Esophagus muscularis mucosa (tissue), 4 donors: ENCODE results near the gene CDK19. TPM values are rescaled to one million over a fixed set of nuclear protein-coding genes. Genes with fewer than 3 reads are reported as not detected.

ENCODE experiments used
- DNase-seq: peaks from one replicate; pipeline ENCODE4 v3.0.0-alpha.2; 2017; ENCODE audit errors: extremely low spot score
- H3K27ac ChIP-seq, 4 donors: fragments of 200-600 bp; sonication (generic); replicated peaks in 1 of 4; 1 replicate in 3 of 4; 2 replicates in 1 of 4; pipeline ENCODE4 v1.5.1; 2016 to 2019; ENCODE audit warnings: mild to moderate bottlenecking in 1 of 4
- H3K27me3 ChIP-seq, 4 donors: fragments of 200-600 bp; sonication (generic); one replicate each; pipeline versions ENCODE4 v1.5.1 to v1.6.0; 2016 to 2019
- H3K36me3 ChIP-seq, 4 donors: fragments of 200-600 bp; sonication (generic); one replicate each; pipeline ENCODE4 v1.5.1; 2016 to 2019
- H3K4me1 ChIP-seq, 4 donors: fragments of 200-600 bp; sonication (generic); one replicate each; pipeline ENCODE4 v1.5.1; 2016 to 2019
- H3K4me3 ChIP-seq, 4 donors: fragments of 200-600 bp; sonication (generic); 1 replicate in 2 of 4; 2 replicates in 2 of 4; pipeline ENCODE4 v1.5.1; 2016 to 2019; ENCODE audit warnings: mild to moderate bottlenecking in 4 of 4, moderate library complexity in 1 of 4
- H3K9me3 ChIP-seq, 4 donors: fragments of 200-600 bp; sonication (generic); 1 replicate in 3 of 4; 2 replicates in 1 of 4; pipeline ENCODE4 v1.5.1; 2016 to 2019
- EP300 ChIP-seq: sonication (generic); formaldehyde crosslinking; IDR thresholded peaks from one replicate; pipeline ENCODE4 v1.6.1; 2017; ENCODE audit warnings: antibody characterized with exemption
- POLR2A ChIP-seq: fragments of 450-650 bp; IDR thresholded peaks from one replicate; pipeline ENCODE4 v1.6.1; 2017; ENCODE audit warnings: antibody characterized with exemption, moderate library complexity, mild to moderate bottlenecking, low read depth
- POLR2AphosphoS5 ChIP-seq, 2 donors: sonication (generic); formaldehyde crosslinking; IDR thresholded peaks; one replicate each; pipeline ENCODE4 v1.6.1; 2017; ENCODE audit warnings: antibody characterized with exemption in 2 of 2
- WGBS: methylation state at CpG from one replicate; pipeline ENCODE4 v1.1.5; 2018; 5-methylcytosine and 5-hydroxymethylcytosine counted together
- intact Hi-C: fragments of 100-400 bp; cut with DNase I; formaldehyde crosslinking; loops from one replicate; pipeline ENCODE4 v1.15.1; 2023
- total RNA-seq, 4 donors: library from RNA; depleted of rRNA; stranded (reverse); fragments of >200 nt; gene quantifications; one replicate each; pipeline versions ENCODE4 v1.1.0 to v1.2.1, GENCODE V29; 2016
- TF ChIP-seq, protein P1 (sequence below), 3 experiments: fragments of 200-600 bp in 2 of 3; fragments of 450-650 bp in 1 of 3; sonication (generic) in 2 of 3; IDR thresholded peaks; one replicate each; pipeline ENCODE4 v1.5.1; 2017 to 2019; ENCODE audit warnings: antibody characterized with exemption in 3 of 3, mild to moderate bottlenecking in 2 of 3, moderate library complexity in 1 of 3

The CDK19 gene
- total RNA-seq, 4 donors from 2014 or later = 12.0 to 15.0 (median 13.6) TPM

GRCh38 chr6:110708295-110708950 is 106.8 kb downstream of the CDK19 start:
- 92% methylated on average over 2 of the region's 2 CpGs for WGBS
- H3K4me1 ChIP-seq = no peaks in the 10 kb centered on the region
- H3K27me3 ChIP-seq = no peaks in the 10 kb centered on the region
- intact Hi-C loops = no loop called here
- H3K36me3 ChIP-seq = no peaks in the 10 kb centered on the region
- no peak overlapping the region for H3K27ac ChIP-seq
- no peaks in the 10 kb centered on the region for H3K9me3 ChIP-seq
- no peak for DNase-seq
- H3K4me3 ChIP-seq = no peak overlapping the region
- no peak for TF ChIP-seq POLR2AphosphoS5 (IDR thresholded peaks at IDR 0.05)
- no peak for TF ChIP-seq POLR2A
- TF ChIP-seq, protein P1, sequence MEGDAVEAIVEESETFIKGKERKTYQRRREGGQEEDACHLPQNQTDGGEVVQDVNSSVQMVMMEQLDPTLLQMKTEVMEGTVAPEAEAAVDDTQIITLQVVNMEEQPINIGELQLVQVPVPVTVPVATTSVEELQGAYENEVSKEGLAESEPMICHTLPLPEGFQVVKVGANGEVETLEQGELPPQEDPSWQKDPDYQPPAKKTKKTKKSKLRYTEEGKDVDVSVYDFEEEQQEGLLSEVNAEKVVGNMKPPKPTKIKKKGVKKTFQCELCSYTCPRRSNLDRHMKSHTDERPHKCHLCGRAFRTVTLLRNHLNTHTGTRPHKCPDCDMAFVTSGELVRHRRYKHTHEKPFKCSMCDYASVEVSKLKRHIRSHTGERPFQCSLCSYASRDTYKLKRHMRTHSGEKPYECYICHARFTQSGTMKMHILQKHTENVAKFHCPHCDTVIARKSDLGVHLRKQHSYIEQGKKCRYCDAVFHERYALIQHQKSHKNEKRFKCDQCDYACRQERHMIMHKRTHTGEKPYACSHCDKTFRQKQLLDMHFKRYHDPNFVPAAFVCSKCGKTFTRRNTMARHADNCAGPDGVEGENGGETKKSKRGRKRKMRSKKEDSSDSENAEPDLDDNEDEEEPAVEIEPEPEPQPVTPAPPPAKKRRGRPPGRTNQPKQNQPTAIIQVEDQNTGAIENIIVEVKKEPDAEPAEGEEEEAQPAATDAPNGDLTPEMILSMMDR (IDR thresholded peaks at IDR 0.05) = no peak
- no peak for TF ChIP-seq EP300

DNA sequence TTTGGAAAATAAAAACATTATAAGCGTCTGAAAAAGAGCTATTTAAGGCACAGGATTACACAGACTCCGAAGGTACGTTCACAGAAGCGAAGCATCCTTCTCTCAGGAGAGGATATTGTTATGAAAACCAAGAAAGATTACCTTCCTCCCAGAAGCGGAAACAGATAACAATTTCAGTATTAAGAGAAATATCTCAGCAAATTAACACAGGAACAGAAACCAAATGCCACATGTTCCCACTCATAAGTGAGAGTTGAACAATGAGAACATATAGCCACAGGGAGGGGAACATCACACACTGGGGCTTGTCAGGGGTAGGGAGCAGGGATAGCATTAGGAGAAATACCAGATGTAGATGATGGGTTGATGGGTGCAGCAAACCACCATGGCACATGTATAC is 109.7 kb downstream of the CDK19 start:
- WGBS = 95% methylated on average over 5 of the region's 5 CpGs
- peaks cover 0 to under 1% (median 0%) of the 10 kb centered on the region in 4 donors for H3K4me1 ChIP-seq
- no peak for DNase-seq

GRCh38 chr6:110703906-110704594 is 111.2 kb downstream of the CDK19 start:
- H3K4me1 ChIP-seq = peaks cover 0 to 5% (median 2%) of the 10 kb centered on the region in 4 donors
- H3K27me3 ChIP-seq = no peaks in the 10 kb centered on the region
- H3K9me3 ChIP-seq = no peaks in the 10 kb centered on the region
- intact Hi-C loops = no loop called here
- H3K4me3 ChIP-seq = no peak overlapping the region
- TF ChIP-seq EP300 = no peak
- TF ChIP-seq, protein P1 (IDR thresholded peaks at IDR 0.05) = no peak
- TF ChIP-seq POLR2A = no peak
- no peak for TF ChIP-seq POLR2AphosphoS5 (IDR thresholded peaks at IDR 0.05)
- H3K36me3 ChIP-seq = no peaks in the 10 kb centered on the region
- no peak overlapping the region for H3K27ac ChIP-seq
- DNase-seq = no peak

More for the DNA sequence above, 109.7 kb downstream of the CDK19 start:
- no peaks in the 10 kb centered on the region for H3K9me3 ChIP-seq
- no peak overlapping the region for H3K27ac ChIP-seq
- intact Hi-C loops = no loop called here
- no peak overlapping the region for H3K4me3 ChIP-seq
- TF ChIP-seq, protein P1 (IDR thresholded peaks at IDR 0.05) = no peak
- TF ChIP-seq POLR2A (no peak), EP300 (no peak), POLR2AphosphoS5 (IDR thresholded peaks at IDR 0.05) (no peak)
- H3K27me3 ChIP-seq = no peaks in the 10 kb centered on the region
- H3K36me3 ChIP-seq = no peaks in the 10 kb centered on the region

GRCh38 chr6:110703010-110703905 is 112.0 kb downstream of the CDK19 start:
- Histone ChIP-seq H3K4me1 (peaks cover 0 to 5% (median 2%) of the 10 kb centered on the region in 4 donors), H3K4me3 (no peak overlapping the region), H3K36me3 (no peaks in the 10 kb centered on the region), H3K27me3 (no peaks in the 10 kb centered on the region), H3K9me3 (no peaks in the 10 kb centered on the region), H3K27ac (no peak overlapping the region)
- 68% methylated on average over 2 of the region's 2 CpGs for WGBS
- no peak for TF ChIP-seq POLR2A
- TF ChIP-seq, protein P1 (IDR thresholded peaks at IDR 0.05) = no peak
- TF ChIP-seq EP300 = no peak
- intact Hi-C loops = no loop called here
- no peak for DNase-seq
